Endothelial cell (in vitro differentiated cells): ENCODE data around the gene CMTR1. TPM values are rescaled to one million over a fixed set of nuclear protein-coding genes. Genes with fewer than 3 reads are reported as not detected.

Experiments
- DNase-seq: peaks from one replicate; pipeline ENCODE4 v3.0.0; 2021; ENCODE audit warnings: low spot score
- H3K27ac Mint-ChIP-seq: one replicate; pipeline ENCODE4 v1.8.0; 2021; ENCODE audit warnings: mixed read lengths, inconsistent platforms; ENCODE audit not compliant: unreplicated experiment
- H3K27me3 Mint-ChIP-seq: one replicate; pipeline ENCODE4 v1.8.0; 2021; ENCODE audit warnings: mild to moderate bottlenecking, moderate library complexity, mixed read lengths, inconsistent platforms; ENCODE audit not compliant: unreplicated experiment
- H3K36me3 Mint-ChIP-seq: one replicate; pipeline ENCODE4 v1.8.0; 2021; ENCODE audit warnings: mild to moderate bottlenecking, low read depth, mixed read lengths, inconsistent platforms; ENCODE audit not compliant: unreplicated experiment
- H3K4me1 Mint-ChIP-seq: one replicate; pipeline ENCODE4 v1.8.0; 2021; ENCODE audit warnings: mild to moderate bottlenecking, mixed read lengths, inconsistent platforms; ENCODE audit not compliant: unreplicated experiment
- H3K4me3 Mint-ChIP-seq: one replicate; pipeline ENCODE4 v1.8.0; 2021; ENCODE audit warnings: mild to moderate bottlenecking, mixed read lengths, inconsistent platforms; ENCODE audit not compliant: unreplicated experiment
- H3K9me3 Mint-ChIP-seq: one replicate; pipeline ENCODE4 v1.8.0; 2021; ENCODE audit warnings: mixed read lengths, inconsistent platforms; ENCODE audit not compliant: unreplicated experiment
- total RNA-seq: library from RNA; stranded (reverse); fragmentation: NEBNext Ultra II Directional; extraction: Animal tissue kit (Norgen Biotek cat#: 25700); gene quantifications from one replicate; pipeline ENCODE4 v1.2.1, GENCODE V29; 2021; ENCODE audit not compliant: unreplicated experiment
- TF ChIP-seq, protein P1 (sequence below): fragments of 200-600 bp; sonication (generic); IDR thresholded peaks from one replicate; pipeline ENCODE4 v1.5.0; 2021; ENCODE audit warnings: antibody characterized with exemption; ENCODE audit not compliant: unreplicated experiment

Gene CMTR1
- total RNA-seq, 1 donor from 2014 or later = 50.0 TPM

DNA sequence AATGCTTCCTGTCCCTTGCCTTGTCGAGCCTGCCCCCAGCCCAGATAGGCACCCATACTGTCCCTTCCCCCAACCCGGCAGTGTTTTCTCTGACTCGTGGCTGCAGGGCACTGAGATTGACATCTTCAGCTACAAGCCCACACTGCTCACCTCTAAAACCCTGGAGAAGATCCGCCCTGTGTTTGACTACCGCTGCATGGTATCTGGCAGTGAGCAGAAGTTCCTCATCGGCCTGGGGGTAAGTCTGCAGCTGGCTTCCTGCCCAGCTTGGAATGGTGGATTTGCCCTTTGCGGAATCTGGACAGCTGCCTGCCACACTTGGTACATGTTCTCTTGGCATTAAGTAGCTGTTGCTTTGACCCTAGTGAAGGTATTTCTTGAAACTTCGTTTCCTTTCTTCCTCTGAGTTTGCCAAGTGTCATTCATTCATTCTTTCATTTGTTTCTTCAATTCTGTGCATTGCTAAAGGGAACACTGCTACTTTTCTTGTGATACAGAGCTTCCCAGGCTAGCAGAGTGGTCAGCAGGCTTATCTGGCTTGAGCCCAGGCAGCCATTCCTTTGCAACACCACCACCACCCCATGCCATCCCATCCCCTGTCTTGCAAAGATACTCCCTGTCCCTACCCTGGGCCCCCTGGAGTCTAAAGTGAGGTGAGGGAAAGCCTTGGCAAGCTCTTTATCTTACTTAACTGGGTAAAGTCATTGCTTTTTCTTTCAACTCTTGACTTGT lies 40.5 kb downstream of the CMTR1 start:
- Mint-ChIP-seq H3K4me1 (peaks cover 3% of the 10 kb centered on the region), H3K27ac (no peak overlapping the region), H3K9me3 (no peaks in the 10 kb centered on the region), H3K4me3 (no peak overlapping the region), H3K36me3 (peaks cover 38% of the 10 kb centered on the region), H3K27me3 (peaks cover 1% of the 10 kb centered on the region)
- DNase-seq = no peak
- TF ChIP-seq, protein P1, sequence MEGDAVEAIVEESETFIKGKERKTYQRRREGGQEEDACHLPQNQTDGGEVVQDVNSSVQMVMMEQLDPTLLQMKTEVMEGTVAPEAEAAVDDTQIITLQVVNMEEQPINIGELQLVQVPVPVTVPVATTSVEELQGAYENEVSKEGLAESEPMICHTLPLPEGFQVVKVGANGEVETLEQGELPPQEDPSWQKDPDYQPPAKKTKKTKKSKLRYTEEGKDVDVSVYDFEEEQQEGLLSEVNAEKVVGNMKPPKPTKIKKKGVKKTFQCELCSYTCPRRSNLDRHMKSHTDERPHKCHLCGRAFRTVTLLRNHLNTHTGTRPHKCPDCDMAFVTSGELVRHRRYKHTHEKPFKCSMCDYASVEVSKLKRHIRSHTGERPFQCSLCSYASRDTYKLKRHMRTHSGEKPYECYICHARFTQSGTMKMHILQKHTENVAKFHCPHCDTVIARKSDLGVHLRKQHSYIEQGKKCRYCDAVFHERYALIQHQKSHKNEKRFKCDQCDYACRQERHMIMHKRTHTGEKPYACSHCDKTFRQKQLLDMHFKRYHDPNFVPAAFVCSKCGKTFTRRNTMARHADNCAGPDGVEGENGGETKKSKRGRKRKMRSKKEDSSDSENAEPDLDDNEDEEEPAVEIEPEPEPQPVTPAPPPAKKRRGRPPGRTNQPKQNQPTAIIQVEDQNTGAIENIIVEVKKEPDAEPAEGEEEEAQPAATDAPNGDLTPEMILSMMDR = no peak

DNA sequence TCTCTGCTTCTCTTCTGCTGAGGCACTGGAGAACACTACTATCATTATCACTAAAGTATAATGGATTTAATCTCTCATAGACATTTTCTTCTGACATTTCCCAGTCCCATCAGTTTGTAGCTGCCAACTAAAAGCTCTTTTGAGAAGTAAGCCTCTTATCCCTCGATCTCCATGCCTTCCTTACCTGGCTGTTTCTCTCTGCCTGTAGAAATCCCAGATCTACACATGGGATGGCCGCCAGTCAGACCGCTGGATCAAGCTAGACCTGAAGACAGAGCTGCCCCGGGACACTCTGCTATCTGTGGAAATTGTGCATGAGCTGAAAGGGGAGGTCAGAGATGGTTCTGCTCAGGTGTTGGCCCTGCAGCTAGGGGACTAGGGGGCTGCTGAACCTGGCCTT lies 41.3 kb downstream of the CMTR1 start:
- TF ChIP-seq, protein P1 = no peak
- peaks cover 1% of the 10 kb centered on the region for H3K27me3 Mint-ChIP-seq
- peaks cover 3% of the 10 kb centered on the region for H3K4me1 Mint-ChIP-seq
- no peak for DNase-seq
- no peak overlapping the region for H3K4me3 Mint-ChIP-seq
- no peaks in the 10 kb centered on the region for H3K9me3 Mint-ChIP-seq
- no peak overlapping the region for H3K27ac Mint-ChIP-seq
- peaks cover 38% of the 10 kb centered on the region for H3K36me3 Mint-ChIP-seq

DNA sequence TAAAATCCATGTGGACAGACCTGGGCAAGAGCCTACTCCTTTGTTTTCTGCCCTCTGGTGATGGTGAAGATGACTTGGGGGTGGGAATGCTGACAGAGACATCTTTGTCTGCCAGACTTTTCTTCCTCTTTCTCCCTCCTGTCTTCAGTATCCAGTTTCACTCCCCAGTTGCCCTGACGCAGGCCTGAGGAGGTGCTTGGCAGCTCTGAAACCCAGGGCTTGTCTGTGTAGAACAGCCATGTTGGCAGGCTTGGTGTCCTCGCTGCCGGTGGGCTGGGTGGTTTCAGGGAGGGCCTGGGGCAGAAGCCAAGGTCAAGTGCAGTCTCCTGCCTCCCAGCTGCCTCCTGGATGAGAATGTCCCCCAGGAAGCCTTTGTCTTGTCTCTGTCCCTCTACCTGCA lies 44.2 kb downstream of the CMTR1 start:
- Mint-ChIP-seq H3K4me1 (peaks cover 13% of the 10 kb centered on the region), H3K27me3 (peaks cover 1% of the 10 kb centered on the region), H3K9me3 (no peaks in the 10 kb centered on the region), H3K27ac (no peak overlapping the region), H3K36me3 (peaks cover 38% of the 10 kb centered on the region), H3K4me3 (no peak overlapping the region)
- DNase-seq = no peak
- TF ChIP-seq, protein P1 = no peak

DNA sequence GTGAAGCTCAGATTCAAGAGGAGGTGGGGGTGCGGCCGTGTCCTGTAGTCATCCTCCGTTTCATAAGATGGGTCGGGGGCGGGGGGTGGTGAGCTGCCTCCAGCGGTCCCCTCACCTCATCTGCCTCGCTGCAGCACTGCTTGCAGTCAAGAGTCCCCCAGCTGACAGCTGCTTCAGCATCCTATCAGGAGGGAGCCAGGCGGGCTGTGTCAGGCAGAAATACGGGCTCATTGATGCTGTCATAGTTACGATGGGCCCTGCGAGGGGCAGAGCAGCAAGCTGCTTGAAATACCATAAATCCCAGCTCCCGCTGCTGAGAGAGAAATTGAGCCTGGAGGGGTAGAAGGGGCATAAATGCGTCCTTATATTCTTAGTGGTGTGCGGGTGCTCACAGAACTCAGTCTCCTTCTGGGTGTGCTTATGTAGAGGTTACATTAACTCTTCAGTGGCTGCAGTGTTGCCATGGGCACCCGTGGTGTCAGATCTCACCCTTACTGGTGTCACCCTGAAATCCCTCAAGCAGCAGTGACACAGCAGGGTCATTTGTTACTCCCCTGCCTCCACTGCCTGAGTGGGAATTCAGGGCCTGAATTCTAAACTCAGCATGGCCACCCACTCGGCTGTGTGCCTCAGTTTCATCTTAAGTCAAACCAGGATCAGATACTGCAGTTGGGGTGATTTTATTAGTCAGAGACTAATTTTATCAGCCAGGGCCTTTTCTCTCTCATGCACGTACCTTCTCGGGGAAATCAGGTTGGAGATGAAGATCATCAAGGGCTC lies 44.8 kb downstream of the CMTR1 start:
- H3K9me3 Mint-ChIP-seq = no peaks in the 10 kb centered on the region
- no peak for DNase-seq
- peaks cover 1% of the 10 kb centered on the region for H3K27me3 Mint-ChIP-seq
- H3K36me3 Mint-ChIP-seq = peaks cover 42% of the 10 kb centered on the region
- TF ChIP-seq, protein P1 = no peak
- H3K4me1 Mint-ChIP-seq = peaks cover 16% of the 10 kb centered on the region
- no peak overlapping the region for H3K4me3 Mint-ChIP-seq
- no peak overlapping the region for H3K27ac Mint-ChIP-seq

DNA sequence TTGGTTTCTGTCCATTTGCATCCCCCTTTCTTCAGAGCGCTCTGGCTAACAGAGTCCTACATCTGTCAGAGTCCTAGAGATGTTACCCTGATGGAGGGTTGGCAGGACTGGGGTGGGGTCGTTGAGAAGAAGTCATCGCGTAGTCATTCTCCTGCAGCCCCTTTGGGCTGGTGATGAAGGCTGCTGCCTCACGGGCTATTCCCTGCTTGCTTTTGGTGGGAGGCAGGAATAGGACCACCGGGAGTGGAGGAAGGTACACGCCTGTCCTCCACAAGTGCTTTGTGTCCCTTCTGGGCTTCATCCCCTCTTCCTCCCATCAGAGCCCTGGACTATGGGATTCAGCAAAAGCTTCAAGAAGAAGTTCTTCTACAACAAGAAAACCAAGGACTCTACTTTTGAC lies 45.8 kb downstream of the CMTR1 start:
- TF ChIP-seq, protein P1 = no peak
- Mint-ChIP-seq H3K4me3 (no peak overlapping the region), H3K4me1 (peaks cover 16% of the 10 kb centered on the region), H3K9me3 (no peaks in the 10 kb centered on the region), H3K27ac (no peak overlapping the region), H3K27me3 (peaks cover 1% of the 10 kb centered on the region), H3K36me3 (peaks cover 40% of the 10 kb centered on the region)
- no peak for DNase-seq
